GM23248 (cell line): ENCODE data around the gene CDC34. TPM values are rescaled to one million over a fixed set of nuclear protein-coding genes. Genes with fewer than 3 reads are reported as not detected.

ENCODE experiments used
- DNase-seq: peaks from one replicate; pipeline ENCODE4 v3.0.0-alpha.2; 2015
- H2AFZ ChIP-seq: fragments of 200-600 bp; sonication (generic); 2 replicates; pipeline ENCODE4 v1.6.1; 2016; ENCODE audit warnings: antibody characterized with exemption
- H3F3A ChIP-seq: fragments of 200-600 bp; sonication (generic); 2 replicates; pipeline ENCODE4 v1.6.1; 2016; ENCODE audit warnings: mild to moderate bottlenecking, antibody characterized with exemption, mixed run types; ENCODE audit not compliant: insufficient read depth
- H3K27ac ChIP-seq: fragments of 200-600 bp; sonication (generic); 2 replicates; pipeline ENCODE4 v1.5.1; 2016; ENCODE audit warnings: mild to moderate bottlenecking
- H3K27me3 ChIP-seq: fragments of 200-600 bp; sonication (generic); replicated peaks from 2 replicates; pipeline ENCODE4 v1.6.1; 2016; ENCODE audit warnings: mild to moderate bottlenecking; ENCODE audit not compliant: insufficient read depth
- H3K36me3 ChIP-seq: fragments of 200-600 bp; sonication (generic); 2 replicates; pipeline ENCODE4 v1.6.1; 2016; ENCODE audit warnings: low read depth, mild to moderate bottlenecking
- H3K4me1 ChIP-seq: fragments of 200-600 bp; sonication (generic); 2 replicates; pipeline ENCODE4 v1.6.1; 2016; ENCODE audit warnings: mild to moderate bottlenecking; ENCODE audit not compliant: insufficient read depth
- H3K4me2 ChIP-seq: fragments of 200-600 bp; sonication (generic); one replicate; pipeline ENCODE4 v1.6.1; 2016; ENCODE audit warnings: mild to moderate bottlenecking; ENCODE audit not compliant: unreplicated experiment
- H3K4me3 ChIP-seq: fragments of 200-600 bp; sonication (generic); 2 replicates; pipeline ENCODE4 v1.5.1; 2016; ENCODE audit warnings: mild to moderate bottlenecking
- H3K79me2 ChIP-seq: fragments of 200-600 bp; sonication (generic); 2 replicates; pipeline ENCODE4 v1.6.1; 2016; ENCODE audit warnings: mild to moderate bottlenecking; ENCODE audit not compliant: insufficient read depth
- H3K9ac ChIP-seq: fragments of 200-600 bp; sonication (generic); 2 replicates; pipeline ENCODE4 v1.6.1; 2016; ENCODE audit warnings: mild to moderate bottlenecking
- H3K9me2 ChIP-seq: fragments of 200-600 bp; sonication (generic); 2 replicates; pipeline ENCODE4 v1.6.1; 2016; ENCODE audit warnings: mixed run types, mild to moderate bottlenecking, moderate library complexity; ENCODE audit not compliant: insufficient read depth
- H3K9me3 ChIP-seq: fragments of 200-600 bp; sonication (generic); one replicate; pipeline ENCODE4 v1.6.1; 2017; ENCODE audit warnings: low read depth
- H4K20me1 ChIP-seq: fragments of 200-600 bp; sonication (generic); 2 replicates; pipeline ENCODE4 v1.6.0; 2016; ENCODE audit not compliant: insufficient read depth
- EZH2 ChIP-seq: fragments of 200-600 bp; sonication (generic); IDR thresholded peaks from 2 replicates; pipeline ENCODE4 v1.6.1; 2018; ENCODE audit warnings: antibody characterized with exemption, mild to moderate bottlenecking; ENCODE audit not compliant: insufficient read depth, poor library complexity, severe bottlenecking
- EZH2phosphoT487 ChIP-seq: fragments of 200-600 bp; sonication (generic); IDR thresholded peaks from 2 replicates; pipeline ENCODE4 v1.6.1; 2018; ENCODE audit warnings: antibody characterized with exemption, moderate library complexity, mild to moderate bottlenecking, low read depth; ENCODE audit not compliant: insufficient read depth
- WGBS, 2 experiments: methylation state at CpG; one replicate each; pipeline ENCODE4 v1.1.6; 2015 to 2017; ENCODE audit warnings: low lambda C conversion rate in 2 of 2, low coverage in 1 of 2; ENCODE audit errors: missing lambda C conversion rate in 2 of 2; 5-methylcytosine and 5-hydroxymethylcytosine counted together
- in situ Hi-C: fragments of 300-500 bp; cut with MboI; formaldehyde crosslinking; loops from 2 replicates; pipeline ENCODE4 v1.15.0; 2020
- polyA plus RNA-seq: library from polyadenylated mRNA; unstranded; fragments of >200 nt; fragmentation: Nextera tagmentation; extraction: Ambion mirVana; gene quantifications from 2 replicates; pipeline ENCODE4 v1.2.1, GENCODE V29; 2016
- total RNA-seq: library from RNA; depleted of rRNA; stranded (reverse); fragments of >200 nt; shearing (Covaris generic); gene quantifications from 2 replicates; pipeline ENCODE4 v1.2.3, GENCODE V29; 2014

CDC34 gene
- total and polyA plus RNA-seq, 2 experiments from 2014 or later, result 46.4 to 50.8 TPM

DNA sequence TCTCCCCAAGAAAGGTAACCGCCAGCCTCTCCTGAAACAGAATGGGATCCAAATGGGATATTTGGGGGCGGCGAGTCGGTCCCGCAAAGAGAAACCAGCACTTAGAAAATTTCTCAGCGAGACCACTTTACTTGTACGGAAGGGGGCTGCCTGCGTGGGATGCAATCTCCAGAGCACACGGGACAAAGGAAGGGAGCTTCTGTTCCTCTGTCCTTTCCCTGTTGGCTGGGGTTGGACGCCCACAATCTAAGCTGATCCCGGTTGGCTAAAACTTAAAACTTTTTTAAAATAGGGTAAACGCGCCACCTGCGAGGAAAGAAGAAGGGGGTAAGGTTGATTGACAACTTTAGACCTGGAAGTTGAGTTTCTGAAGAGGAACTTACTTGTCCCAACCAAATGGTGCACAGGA is 40.0 kb downstream of the CDC34 start:
- H3K79me2 ChIP-seq, result peaks cover 40% of the 10 kb centered on the region
- H3F3A ChIP-seq, result peaks cover 4% of the 10 kb centered on the region; the same call in 1 of the 2 replicates
- H3K9me2 ChIP-seq, result no peaks in the 10 kb centered on the region
- H3K27ac ChIP-seq, result peak overlapping the region; percentile 75
- H3K4me3 ChIP-seq, result peak overlapping the region; percentile 94
- WGBS, 2 experiments, result 2 to 3% methylated on average over 14 of the region's 14 CpGs
- no peaks in the 10 kb centered on the region for H3K9me3 ChIP-seq
- no peaks in the 10 kb centered on the region for H4K20me1 ChIP-seq
- H2AFZ ChIP-seq, result peak overlapping the region; percentile 88
- no peaks in the 10 kb centered on the region for H3K36me3 ChIP-seq
- peak overlapping the region; percentile 74 for H3K9ac ChIP-seq
- peak overlapping the region; percentile 98 for H3K4me2 ChIP-seq
- peaks cover 27% of the 10 kb centered on the region for H3K4me1 ChIP-seq
- no peaks in the 10 kb centered on the region for H3K27me3 ChIP-seq
- TF ChIP-seq EZH2phosphoT487 (no peak), EZH2 (no peak)
- peak; percentile 61 for DNase-seq
- in situ Hi-C loops, result no loop called here

DNA sequence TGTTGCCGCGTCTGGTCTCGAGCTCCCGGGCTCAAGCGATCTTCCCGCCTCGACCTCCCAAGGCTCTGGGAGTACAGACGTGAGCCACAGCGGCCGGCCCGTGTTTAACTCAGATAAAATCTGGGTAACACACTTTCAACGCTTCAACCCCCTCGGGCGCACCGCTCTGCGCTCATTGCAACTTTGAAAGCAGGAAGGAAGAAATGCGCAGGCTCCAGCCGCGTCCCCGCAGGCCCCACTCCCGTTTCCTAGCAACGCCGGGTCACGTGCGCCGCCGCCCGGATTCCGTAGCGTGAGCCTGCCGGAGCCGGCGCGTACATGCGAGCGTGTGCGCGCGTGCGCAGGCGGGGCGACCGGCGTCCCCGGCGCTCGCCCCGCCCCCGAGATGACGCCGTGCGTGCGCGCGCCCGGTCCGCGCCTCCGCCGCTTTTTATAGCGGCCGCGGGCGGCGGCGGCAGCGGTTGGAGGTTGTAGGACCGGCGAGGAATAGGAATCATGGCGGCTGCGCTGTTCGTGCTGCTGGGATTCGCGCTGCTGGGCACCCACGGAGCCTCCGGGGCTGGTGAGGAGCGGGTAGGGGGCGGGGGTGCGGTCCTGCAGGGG is 40.7 kb downstream of the CDC34 start, which contains the start of gene BSG:
BSG (plus strand) TSS at position 457 of the 603 bp plus-strand sequence; CDS start at position 496, 39 bp downstream.
- Histone ChIP-seq H3K9ac (peak within 1 kb of the TSS; percentile 96), H3K9me3 (no peaks in the 10 kb centered on the region), H3K36me3 (no peaks in the 10 kb centered on the region), H2AFZ (peak within 1 kb of the TSS; percentile 88), H3K79me2 (peaks cover 47% of the 10 kb centered on the region), H3K27me3 (no peaks in the 10 kb centered on the region), H3K9me2 (no peaks in the 10 kb centered on the region), H3K27ac (peak within 1 kb of the TSS; percentile 75), H3K4me3 (peak within 1 kb of the TSS; percentile 94), H3F3A (peaks cover 4% of the 10 kb centered on the region; the same call in 1 of the 2 replicates), H3K4me2 (peak within 1 kb of the TSS; percentile 98), H3K4me1 (peaks cover 30% of the 10 kb centered on the region), H4K20me1 (no peaks in the 10 kb centered on the region)
- DNase-seq, result peak; percentile 100
- TF ChIP-seq EZH2 (no peak), EZH2phosphoT487 (no peak)
- 1% methylated on average over 77 of the region's 79 CpGs for whole genome bisulfite sequencing, 2 experiments
- in situ Hi-C loops, result no loop called here

DNA sequence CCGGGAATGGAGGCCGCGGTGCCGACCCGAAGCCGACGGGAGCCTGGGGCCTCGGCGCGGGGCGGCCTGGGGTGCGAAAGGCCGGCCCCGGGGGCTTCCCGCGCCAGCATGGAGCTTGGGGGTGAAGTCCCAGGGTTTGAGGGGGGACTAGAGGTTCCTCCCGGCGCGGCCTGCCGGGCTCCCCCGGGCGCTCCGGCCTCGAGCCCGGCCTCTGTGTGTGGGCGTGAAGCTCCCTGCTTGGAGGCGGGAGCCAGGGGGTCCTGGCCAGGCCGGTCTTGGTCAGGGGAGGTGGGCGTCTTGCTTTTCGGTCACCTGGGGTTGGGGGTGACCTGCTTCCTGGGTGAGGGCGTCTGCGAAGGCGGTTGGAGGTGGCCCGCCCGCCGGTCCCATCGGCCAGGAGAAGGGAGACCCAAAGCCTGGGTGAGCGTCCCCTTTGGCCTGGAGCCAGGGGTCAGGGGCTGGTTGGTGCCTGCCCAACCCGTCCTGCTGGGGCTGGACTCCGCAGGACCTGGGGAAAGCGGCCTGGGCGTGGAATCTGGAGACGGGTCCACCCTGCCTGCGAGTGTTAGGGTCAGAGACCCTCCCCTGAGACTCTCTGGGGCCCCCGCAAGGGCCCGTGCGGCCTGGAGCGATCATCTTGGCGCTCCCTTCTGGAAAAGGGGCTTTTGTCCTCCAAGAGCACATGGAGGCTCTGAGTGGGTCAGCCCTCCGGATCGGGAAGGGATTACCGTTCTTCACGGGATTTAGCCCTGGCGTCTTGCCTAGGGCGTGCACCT is 41.4 kb downstream of the CDC34 start:
- Histone ChIP-seq H3K27ac (peak overlapping the region; percentile 60), H3K79me2 (peaks cover 54% of the 10 kb centered on the region), H3K4me1 (peaks cover 30% of the 10 kb centered on the region), H3K4me3 (peak overlapping the region; percentile 94), H3K9ac (peak overlapping the region; percentile 96), H3K9me3 (no peaks in the 10 kb centered on the region), H3K27me3 (no peaks in the 10 kb centered on the region), H3K36me3 (no peaks in the 10 kb centered on the region), H4K20me1 (no peaks in the 10 kb centered on the region), H2AFZ (peak overlapping the region; percentile 53; the same call in 1 of the 2 replicates), H3F3A (peaks cover 4% of the 10 kb centered on the region; the same call in 1 of the 2 replicates), H3K4me2 (peak overlapping the region; percentile 98), H3K9me2 (no peaks in the 10 kb centered on the region)
- in situ Hi-C loops, result no loop called here
- WGBS, 2 experiments, result 2 to 3% methylated on average over 35 to 42 of the region's 55 CpGs
- TF ChIP-seq EZH2phosphoT487 (no peak), EZH2 (no peak)
- DNase-seq, result peak; percentile 82

DNA sequence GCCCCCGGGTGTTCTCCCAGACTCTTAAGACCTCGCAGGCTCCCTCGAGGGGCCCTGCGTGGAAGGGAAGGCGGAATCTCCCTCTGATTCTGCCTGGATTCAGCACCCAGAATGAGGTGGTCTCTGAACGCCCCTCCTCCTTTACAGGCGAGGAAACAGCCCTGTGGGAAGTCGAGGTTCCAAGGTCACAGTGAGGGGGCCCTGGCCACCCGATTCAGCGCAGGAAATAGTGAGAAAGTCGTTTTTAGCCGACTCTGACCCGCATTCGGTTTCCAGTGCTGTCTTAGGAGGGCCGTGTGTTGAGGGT is 41.9 kb downstream of the CDC34 start:
- Histone ChIP-seq H3K79me2 (peaks cover 59% of the 10 kb centered on the region), H3K27me3 (no peaks in the 10 kb centered on the region), H3K9me3 (no peaks in the 10 kb centered on the region), H3K9ac (peak overlapping the region; percentile 96), H3F3A (peaks cover 4% of the 10 kb centered on the region; the same call in 1 of the 2 replicates), H3K36me3 (no peaks in the 10 kb centered on the region), H3K4me3 (peak overlapping the region; percentile 94), H2AFZ (no peak overlapping the region), H3K4me1 (peaks cover 30% of the 10 kb centered on the region), H3K4me2 (peak overlapping the region; percentile 98), H3K27ac (no peak overlapping the region), H3K9me2 (no peaks in the 10 kb centered on the region), H4K20me1 (no peaks in the 10 kb centered on the region)
- TF ChIP-seq EZH2phosphoT487 (no peak), EZH2 (no peak)
- WGBS, 2 experiments, result 3 to 4% methylated on average over 15 of the region's 15 CpGs
- peak; percentile 26 for DNase-seq
- in situ Hi-C loops, result no loop called here
